Stimulated activated naive CD4-positive, alpha-beta T cell (primary cell): ENCODE data around the gene MYMK.
A peak's percentile ranks its signal among the peaks of the same experiment; 100 is the strongest.
"Not testable (repeated sequence)": the region's sequence is repeated elsewhere in the genome, so short reads cannot be mapped to it uniquely, and the experiment has no call there.

ENCODE experiments used
- DNase-seq, 6 experiments: peaks; one replicate each; lab custom pipeline; 2025; lab: John Stamatoyannopoulos, UW

The MYMK gene, protein sequence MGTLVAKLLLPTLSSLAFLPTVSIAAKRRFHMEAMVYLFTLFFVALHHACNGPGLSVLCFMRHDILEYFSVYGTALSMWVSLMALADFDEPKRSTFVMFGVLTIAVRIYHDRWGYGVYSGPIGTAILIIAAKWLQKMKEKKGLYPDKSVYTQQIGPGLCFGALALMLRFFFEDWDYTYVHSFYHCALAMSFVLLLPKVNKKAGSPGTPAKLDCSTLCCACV

DNA sequence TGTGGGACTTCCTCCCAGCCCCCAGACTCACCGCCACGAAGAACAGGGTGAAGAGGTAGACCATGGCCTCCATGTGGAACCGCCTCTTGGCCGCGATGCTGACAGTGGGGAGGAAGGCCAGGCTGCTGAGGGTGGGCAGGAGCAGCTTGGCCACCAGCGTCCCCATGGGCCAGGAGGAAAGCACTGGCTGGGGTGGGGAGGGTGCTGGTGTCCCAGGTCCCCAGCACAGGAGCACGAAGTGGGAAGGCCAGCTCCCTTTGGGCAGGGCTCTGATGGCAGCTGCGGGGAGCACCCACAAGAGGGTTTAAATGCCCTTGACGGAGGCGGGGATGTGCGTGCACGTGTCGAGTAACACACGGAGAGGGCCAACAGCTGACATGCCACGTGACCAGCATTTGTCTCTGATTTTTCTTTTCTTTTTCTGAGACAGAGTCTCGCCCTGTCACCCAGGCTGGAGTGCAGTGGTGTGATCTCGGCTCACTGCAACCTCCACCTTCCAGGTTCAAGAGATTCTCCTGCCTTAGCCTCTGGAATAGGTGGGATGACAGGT is at the start of gene MYMK:
TSS of gene MYMK (minus strand) at position 281 of the 550 bp plus-strand sequence. CDS start at position 166, 115 bp downstream.
- DNase-seq: no peak

DNA sequence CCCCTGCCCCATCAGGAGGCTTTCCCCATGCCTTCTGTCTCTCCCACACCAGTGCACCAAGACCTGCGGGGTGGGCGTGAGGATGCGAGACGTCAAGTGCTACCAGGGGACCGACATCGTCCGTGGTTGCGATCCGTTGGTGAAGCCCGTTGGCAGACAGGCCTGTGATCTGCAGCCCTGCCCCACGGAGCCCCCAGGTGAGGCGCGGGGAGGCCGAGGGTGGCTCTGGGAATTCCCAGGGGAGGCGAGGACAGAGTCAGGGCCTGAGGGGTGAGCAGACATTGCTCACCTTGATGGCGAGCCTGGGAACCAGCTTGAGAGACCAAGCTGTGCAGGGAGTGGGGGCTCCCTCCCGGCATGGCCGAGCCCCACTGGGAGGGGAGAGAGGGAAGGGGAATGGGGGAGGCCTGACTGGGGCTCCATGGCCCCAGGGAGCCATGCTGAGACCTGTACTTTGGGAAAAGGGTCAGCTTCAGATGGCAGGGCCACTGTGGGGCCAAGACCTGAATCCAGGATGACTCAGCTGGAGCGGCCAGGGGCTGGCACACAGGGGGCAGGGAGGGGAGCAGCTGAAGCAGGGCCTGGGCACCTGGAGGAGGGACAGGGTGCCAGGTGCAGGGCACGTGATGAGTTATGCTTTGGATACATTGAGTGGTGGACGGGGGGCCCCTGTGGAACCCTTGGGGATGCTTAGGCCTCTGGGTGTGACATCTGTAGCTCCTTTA is 49.2 kb upstream of the MYMK start:
- DNase-seq: no peak

DNA sequence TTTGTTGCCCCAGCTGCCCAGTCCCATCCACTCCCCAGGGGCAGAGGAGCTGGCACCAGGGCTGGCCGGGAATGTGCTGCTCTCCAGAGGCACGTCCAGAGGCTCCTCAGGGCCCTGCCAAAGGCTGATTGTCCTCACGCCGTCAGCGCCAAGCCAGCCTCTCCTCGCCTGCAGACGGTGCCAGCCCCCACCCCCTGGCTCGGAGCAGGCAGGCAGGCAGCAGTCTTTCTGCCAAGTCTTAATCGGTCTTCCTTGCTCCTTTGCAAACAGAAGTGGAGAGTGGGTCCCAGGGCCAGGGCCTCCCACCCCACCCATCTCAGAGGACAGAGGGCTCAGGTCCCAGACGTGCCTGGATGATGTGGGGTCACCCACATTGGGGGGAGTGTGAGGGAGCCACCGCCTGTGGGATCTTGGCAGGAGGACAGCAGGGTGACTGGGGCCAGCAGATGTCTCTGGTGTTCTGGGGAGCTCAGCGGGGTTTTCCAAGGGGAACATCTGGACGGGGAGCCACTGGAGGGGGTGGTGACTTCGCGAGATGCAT is 48.1 kb upstream of the MYMK start:
- no peak for DNase-seq

DNA sequence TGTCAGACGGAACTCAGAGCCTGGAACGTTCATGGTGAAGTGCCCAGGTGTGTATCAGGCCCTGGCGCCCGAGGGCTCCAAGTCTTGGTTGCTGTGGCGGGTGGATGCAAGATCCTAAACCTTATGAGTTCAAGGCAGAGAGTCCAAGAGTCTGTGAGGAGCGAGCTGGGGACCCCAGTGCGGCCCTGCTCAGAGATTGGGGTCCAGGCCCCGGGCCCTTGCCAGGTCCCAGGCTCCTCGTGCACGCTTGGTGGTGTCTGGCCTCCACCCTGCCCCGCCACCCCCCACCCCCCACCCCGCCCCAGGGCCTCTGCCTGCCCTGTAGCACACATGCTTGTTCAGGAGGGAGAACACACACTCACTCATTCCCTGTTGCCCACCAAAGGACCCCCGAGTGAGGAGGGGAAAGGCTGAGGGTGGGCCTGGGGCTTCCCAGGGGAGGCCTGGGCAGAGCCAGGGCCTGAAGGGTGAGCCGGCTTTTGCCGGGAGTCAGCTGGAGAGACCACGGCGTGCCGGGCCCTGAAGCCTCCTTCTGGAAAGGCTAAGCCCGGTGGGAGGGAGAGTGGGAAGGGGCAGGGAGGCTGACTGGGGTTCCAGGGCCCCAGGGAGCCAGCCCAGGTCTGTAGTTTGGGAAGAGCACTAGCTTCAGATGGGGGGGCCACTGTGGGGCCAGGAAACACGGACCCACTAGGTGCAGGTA is 47.3 kb upstream of the MYMK start:
- DNase-seq: no peak

DNA sequence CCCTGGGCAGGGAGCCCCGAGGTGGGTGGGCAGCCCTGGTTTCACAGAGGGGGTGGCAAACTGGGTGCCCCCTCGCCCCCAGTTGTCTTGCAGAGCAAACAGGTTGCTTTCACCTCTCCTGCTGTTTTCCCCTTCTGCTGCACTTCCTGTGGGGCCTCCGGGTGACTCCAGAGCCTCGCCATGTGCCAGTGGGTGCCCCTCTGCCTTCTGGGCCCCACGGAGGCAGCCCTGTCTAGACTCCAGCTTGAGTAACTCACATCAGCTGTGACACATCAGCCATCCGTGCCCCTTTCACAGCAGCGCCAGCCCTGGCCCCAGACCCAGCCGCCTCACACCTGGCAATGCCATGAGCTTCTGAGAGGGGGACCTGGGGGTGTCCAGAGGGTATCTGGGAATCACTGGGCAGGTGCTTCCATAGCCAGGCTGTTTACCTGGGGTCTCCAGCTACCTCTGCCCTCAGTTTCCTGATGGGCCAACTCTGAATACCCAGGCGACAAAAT is 46.7 kb upstream of the MYMK start:
- no peak for DNase-seq

DNA sequence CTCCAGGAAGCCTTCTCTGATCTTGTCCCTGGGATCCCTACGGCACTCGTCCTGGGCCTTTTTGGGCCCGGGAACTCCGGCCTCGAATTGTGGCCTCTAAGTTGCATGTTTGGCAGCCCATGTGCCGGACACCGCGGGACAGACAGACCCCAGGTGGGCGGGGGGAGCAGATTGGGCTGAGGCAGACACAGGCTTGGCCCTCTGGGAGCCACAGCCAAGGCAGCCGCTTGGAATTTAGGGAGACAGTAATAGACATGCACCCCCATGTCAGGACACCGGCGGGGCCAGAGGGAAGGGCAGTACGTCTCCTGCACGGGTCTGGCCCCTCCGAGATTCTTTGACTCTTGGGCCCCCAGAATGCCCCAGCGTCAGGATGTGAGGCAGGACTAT is 45.9 kb upstream of the MYMK start:
- no peak for DNase-seq

DNA sequence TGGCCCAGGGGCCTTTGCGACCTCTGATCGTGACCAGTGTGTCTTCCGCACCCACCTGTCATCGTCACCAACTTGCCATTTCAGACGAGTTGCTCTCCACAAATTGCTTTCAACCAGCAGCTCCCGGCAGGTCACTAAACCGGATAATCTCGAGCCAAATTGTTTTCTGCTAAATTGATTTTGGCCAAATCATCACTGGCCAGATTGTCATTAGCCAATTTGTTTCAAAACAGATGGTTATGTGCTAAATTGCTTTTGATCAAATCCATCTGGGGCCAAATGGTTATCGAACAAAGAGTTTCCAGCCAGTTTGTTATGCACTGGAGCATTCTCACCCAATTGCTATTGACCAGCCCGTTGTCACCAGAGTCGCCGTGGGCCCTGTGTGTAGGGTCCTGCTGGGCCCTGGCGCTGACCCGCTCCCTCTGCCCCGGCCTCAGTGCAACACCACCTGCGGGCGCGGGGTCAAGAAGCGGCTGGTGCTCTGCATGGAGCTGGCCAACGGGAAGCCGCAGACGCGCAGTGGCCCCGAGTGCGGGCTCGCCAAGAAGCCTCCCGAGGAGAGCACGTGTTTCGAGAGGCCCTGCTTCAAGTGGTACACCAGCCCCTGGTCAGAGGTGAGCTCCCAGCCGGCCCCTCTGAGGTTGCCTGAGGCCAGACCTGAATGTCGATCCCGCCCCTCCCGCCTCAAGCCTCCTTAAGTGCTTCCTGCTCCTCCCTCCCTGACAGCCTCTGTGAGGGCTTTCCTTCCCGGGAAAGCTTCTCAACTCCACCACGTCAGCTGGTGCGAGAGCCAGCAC is 45.3 kb upstream of the MYMK start:
- DNase-seq: no peak

DNA sequence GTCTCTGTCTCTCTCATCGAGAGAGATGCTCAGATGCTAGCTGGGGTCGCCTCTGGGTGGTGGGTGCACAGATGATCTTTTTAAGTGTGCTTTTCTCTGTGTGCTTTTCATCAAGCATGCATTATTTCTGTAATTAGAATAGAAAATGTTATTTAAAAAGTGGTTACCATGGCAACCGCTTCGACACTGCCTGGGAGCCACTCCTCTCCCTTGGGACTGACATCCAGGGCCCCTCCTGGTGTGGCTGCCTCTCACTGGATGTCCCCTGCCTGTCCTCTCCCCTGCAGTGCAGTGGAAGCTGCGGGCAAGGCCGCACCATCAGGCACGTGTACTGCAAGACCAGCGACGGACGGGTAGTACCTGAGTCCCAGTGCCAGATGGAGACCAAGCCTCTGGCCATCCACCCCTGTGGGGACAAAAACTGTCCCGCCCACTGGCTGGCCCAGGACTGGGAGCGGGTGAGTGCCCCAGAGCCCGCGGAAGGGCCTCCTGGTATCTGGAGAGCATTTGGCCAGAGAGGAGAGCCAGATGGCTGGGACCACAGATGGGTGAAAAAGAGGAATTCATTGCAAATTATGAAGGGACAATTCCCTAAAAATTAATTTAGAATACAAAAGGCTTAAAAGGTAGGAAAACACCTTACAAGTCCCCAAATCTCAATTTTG is 44.5 kb upstream of the MYMK start:
- DNase-seq: no peak

DNA sequence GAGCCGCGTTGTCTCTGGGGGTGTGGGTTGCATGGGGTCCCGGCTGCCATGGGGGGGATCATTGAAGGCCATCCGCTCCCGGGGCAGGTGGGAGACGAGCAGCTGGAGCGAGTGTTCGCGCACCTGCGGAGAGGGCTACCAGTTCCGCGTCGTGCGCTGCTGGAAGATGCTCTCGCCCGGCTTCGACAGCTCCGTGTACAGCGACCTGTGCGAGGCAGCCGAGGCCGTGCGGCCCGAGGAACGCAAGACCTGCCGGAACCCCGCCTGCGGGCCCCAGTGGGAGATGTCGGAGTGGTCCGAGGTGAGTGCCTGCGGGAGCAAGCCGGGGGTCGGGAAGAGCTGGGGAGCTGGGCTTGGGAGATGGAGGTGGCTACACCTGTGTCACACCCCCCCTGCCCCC is 43.4 kb upstream of the MYMK start:
- DNase-seq: no peak

DNA sequence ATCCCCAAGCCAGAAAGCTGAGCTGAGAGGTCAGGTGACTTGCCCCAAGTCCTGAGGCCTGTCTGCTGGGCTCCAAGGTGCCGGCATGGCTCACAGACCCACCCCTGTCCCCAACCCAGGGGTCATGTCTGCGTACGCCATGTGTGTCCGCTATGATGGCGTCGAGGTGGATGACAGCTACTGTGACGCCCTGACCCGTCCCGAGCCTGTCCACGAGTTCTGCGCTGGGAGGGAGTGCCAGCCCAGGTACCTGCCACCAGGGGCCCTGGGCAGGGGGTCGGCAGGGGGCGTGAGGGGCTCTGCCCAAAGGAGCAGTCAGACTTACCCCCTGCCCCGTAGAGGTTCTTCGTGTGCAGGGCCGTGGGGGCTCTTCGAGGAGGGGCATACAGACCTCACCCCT is 42.1 kb upstream of the MYMK start:
- no peak for DNase-seq

DNA sequence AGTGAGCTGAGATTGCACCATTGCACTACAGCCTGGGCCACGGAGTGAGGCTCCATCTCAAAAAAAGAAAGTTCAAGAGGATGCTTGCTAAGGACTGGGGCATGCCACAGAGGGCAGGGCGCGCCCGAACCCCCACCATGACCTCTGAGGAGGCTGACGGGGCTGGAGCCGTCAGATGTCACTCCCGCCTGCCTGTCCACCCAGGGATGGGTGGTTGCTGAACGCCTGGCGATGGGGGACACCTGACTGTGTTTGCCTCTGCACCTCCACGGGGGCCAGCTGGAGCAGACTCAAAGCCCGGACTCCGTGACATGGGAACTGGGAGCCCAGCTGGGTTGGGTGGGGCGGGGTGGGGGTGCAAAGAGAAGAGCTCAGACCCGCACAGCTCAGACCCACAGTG is 41.6 kb upstream of the MYMK start:
- DNase-seq: no peak

DNA sequence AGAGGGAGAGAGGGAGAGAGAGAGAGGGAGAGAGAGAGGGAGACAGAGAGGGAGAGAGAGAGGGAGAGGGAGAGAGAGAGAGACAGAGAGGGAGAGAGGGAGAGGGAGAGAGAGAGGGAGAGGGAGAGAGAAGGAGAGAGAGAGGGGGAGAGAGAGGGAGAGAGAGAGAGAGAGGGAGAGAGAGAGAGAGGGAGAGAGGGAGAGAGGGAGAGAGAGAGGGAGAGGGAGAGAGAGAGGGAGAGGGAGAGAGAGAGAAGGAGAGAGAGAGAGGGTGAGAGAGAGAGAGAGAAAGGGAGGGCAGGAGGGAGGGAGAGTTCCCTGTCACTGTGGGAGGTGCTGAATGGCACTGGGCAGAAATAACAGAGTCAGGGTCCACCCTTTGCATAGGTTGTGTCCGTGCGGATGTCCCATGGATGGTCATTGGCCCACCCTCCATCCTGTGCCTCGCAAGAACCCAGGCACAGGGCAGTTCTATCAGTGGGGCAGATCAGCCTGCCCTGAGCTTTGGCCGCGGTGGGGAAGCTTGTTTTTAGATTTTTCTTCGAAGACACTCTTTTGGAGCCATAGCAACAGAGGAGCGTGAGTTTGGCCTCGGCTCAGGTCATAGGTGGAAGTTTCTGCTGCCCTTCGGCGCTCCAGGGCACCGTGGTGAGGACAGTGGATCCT is 39.8 kb upstream of the MYMK start:
- no peak for DNase-seq

DNA sequence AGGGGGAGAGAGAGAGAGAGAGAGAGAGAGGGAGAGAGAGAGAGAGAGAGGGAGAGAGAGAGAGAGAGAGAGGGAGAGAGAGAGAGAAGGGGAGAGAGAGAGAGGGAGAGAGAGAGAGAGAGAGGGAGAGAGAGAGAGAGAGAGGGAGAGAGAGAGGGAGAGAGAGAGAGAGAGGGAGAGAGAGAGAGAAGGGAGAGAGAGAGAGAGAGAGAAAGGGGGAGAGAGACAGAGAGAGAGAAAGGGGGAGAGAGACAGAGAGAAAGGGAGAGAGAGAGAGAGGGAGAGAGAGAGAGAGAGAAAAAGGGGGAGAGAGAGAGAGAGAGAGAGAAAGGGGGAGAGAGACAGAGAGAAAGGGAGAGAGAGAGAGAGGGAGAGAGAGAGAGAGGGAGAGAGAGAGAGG is 39.1 kb upstream of the MYMK start:
- not testable (repeated sequence) for DNase-seq

DNA sequence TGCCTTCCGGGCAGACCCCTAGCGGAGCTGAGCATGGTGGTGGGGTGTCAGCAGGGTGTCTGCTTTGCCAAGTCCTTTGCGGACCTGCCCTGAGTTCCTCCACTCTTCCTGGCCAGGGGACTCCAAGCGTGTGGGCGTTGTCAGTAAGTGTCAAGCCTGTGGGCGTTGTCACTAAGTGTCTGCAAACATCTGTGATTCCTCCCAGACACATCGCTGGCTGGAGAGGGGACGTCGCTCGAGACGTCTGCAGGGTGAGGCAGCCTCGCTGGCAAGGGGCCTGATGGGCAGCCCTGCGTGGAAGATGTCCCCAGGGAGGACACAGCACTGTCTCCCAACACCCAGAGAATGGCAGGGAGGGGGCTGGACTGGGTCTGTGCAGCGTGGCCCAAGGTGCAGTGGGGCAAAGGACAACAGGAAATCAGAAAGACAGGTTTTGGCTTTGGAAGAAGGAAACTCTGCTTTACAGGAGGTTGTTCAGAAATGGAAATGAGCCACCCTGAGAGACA is 38.6 kb upstream of the MYMK start:
- DNase-seq: peak in 1 of 6 experiments; percentile 12

DNA sequence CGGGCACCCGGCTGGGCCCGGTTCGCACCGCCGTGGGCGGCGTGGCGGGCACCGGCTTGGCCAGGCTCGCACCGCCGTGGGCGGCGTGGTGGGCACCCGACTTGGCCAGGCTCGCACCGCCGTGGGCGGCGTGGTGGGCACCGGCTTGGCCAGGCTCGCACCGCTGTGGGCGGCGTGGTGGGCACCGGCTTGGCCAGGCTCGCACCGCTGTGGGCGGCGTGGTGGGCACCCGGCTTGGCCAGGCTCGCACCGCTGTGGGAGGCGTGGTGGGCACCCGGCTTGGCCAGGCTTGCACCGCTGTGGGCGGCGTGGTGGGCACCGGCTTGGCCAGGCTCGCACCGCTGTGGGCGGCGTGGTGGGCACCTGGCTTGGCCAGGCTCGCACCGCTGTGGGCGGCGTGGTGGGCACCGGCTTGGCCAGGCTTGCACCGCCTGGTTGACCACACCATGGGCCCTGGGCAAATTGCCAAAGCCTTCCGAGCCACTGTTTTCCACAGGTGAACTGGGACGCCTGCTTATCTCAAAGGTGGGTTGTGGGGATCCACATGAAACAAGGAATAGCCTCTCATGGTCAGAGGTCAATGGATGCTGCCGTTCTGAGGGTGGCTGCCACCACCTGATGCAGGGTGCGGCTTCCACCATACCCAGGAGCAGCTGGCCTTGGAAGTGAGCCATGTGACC is 38.0 kb upstream of the MYMK start:
- no peak for DNase-seq

DNA sequence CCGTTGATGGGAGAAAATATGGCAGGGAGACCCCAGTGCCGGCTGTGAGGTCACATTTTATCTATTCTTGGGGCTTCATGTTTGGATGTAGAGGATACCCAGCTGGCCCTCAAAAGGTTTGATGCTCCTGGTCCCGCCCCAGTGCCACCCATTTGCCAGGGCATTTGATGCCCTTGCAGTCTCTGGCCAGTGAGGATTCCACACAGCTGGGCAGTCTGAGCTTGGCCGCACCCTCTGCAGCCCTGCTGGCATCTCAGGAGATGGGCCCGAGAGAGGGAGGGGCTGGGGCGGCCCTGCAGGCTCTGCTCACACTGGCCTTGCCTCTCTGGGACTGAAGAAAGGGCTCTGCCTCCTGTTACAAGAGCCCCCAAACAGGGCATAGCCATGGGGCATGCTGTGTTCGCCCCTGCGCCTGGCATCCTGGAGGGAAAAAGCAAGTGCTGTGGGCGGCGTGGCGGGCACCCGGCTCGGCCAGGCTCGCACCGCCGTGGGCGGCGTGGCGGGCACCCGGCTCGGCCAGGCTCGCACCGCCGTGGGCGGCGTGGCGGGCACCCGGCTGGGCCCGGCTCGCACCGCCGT is 37.3 kb upstream of the MYMK start:
- DNase-seq: no peak

DNA sequence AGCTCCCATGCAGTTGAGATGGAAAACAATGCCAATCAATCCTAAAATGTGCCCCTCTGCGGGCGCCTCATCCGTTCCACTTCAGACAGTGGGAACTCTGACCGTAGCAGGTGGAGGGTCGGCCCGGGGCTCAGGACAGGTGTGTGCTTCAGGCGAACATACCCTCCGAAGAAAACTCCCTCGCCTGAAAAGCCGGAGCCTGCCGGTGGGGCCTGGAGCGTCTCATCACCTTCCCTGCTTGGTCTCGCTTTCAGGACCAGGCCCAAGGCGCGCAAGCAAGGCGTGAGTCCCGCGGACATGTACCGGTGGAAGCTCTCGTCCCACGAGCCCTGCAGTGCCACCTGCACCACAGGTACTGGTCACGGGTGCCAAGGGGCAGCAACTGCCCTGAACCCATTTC is 36.2 kb upstream of the MYMK start:
- no peak for DNase-seq

DNA sequence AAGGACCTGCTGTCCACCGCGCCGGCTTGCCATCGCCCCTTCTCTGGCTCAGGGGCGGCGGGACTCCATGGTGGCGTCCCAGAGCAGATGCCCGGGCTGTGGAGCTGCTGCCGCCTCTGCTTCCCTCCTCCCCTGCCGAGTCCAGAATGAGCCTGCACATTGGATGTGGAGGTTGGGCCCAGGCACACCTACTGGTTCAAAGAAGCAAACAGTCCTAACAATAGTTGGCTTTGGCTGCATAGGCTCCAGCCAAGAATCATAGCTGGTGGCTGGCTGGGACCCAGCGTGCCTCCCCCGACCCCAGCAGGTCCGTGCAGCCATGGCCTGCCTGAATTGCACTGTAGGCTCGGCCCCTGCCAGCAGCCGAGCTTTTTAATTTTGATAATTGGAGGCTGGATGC is 35.6 kb upstream of the MYMK start:
- DNase-seq: no peak
